Urinary bladder (tissue), 4 donors: ENCODE results near the gene TTC39A. TPM values are rescaled to one million over a fixed set of nuclear protein-coding genes. Genes with fewer than 3 reads are reported as not detected.

Experiments used
- DNase-seq: peaks from one replicate; pipeline ENCODE4 v3.0.0-alpha.2; 2015; ENCODE audit errors: extremely low spot score
- H3K27ac ChIP-seq: one replicate; pipeline ENCODE4 v1.5.1; 2013; ENCODE audit warnings: low read depth, mild to moderate bottlenecking, moderate library complexity
- H3K36me3 ChIP-seq: one replicate; pipeline ENCODE4 v1.6.1; 2013; ENCODE audit warnings: mild to moderate bottlenecking, moderate library complexity; ENCODE audit not compliant: insufficient read depth
- H3K4me1 ChIP-seq: one replicate; pipeline ENCODE4 v1.6.1; 2013; ENCODE audit warnings: mild to moderate bottlenecking, moderate library complexity; ENCODE audit not compliant: insufficient read depth
- H3K4me3 ChIP-seq: one replicate; pipeline ENCODE4 v1.5.1; 2013; ENCODE audit warnings: low read depth, low read length
- WGBS: extraction: QIAGEN DNeasy Blood & Tissue Kit; methylation state at CpG from one replicate; pipeline ENCODE4 v1.1.7; 2013; 5-methylcytosine and 5-hydroxymethylcytosine counted together
- polyA plus RNA-seq: library from polyadenylated mRNA; stranded (reverse); fragments of 200-250 nt; gene quantifications from one replicate; pipeline ENCODE4 v1.2.3, GENCODE V29; 2013
- total RNA-seq: library from RNA; depleted of rRNA; stranded (reverse); fragments of >200 nt; gene quantifications from one replicate; pipeline ENCODE4 v1.2.3, GENCODE V29; 2014
- donor health status: healthy with polysubstance abuse.
- donor health status: healthy.

The TTC39A gene
- total and polyA plus RNA-seq, 2 donors, result 2.5 to 4.1 TPM

- H3K27ac ChIP-seq, result no peak overlapping the region
- 61% methylated on average over 7 of the region's 7 CpGs for WGBS
These were observed 16.0 kb upstream of the TTC39A start for GRCh38 chr1:51346086-51346942.

GRCh38 chr1:51345300-51345687, 14.9 kb upstream of the TTC39A start:
- whole genome bisulfite sequencing, result 53% methylated on average over 15 of the region's 15 CpGs
- H3K4me1 ChIP-seq, result no peaks in the 10 kb centered on the region
- no peak overlapping the region for H3K4me3 ChIP-seq
- no peak for DNase-seq
- H3K27ac ChIP-seq, result no peak overlapping the region
- H3K36me3 ChIP-seq, result no peaks in the 10 kb centered on the region

More at GRCh38 chr1:51346086-51346942, 16.0 kb upstream of the TTC39A start:
- Histone ChIP-seq H3K4me1 (no peaks in the 10 kb centered on the region), H3K36me3 (no peaks in the 10 kb centered on the region), H3K4me3 (no peak overlapping the region)
- DNase-seq, result no peak

- WGBS, result 4% methylated on average over 60 of the region's 60 CpGs
These were observed 14.4 kb upstream of the TTC39A start for GRCh38 chr1:51344602-51345299.

GRCh38 chr1:51344276-51344601, 13.9 kb upstream of the TTC39A start:
- DNase-seq, result no peak
- H3K4me1 ChIP-seq, result no peaks in the 10 kb centered on the region
- no peak overlapping the region for H3K4me3 ChIP-seq
- H3K36me3 ChIP-seq, result no peaks in the 10 kb centered on the region
- no peak overlapping the region for H3K27ac ChIP-seq
- 69% methylated on average over 7 of the region's 7 CpGs for WGBS

More at GRCh38 chr1:51344602-51345299, 14.4 kb upstream of the TTC39A start:
- Histone ChIP-seq H3K27ac (no peak overlapping the region), H3K4me1 (no peaks in the 10 kb centered on the region), H3K36me3 (no peaks in the 10 kb centered on the region), H3K4me3 (peak overlapping the region; percentile 17)
- DNase-seq, result no peak

GRCh38 chr1:51343624-51344023, 13.3 kb upstream of the TTC39A start:
- H3K4me1 ChIP-seq, result no peaks in the 10 kb centered on the region
- DNase-seq, result no peak
- H3K27ac ChIP-seq, result no peak overlapping the region
- no peaks in the 10 kb centered on the region for H3K36me3 ChIP-seq
- H3K4me3 ChIP-seq, result no peak overlapping the region
- WGBS, result 90% methylated on average over 3 of the region's 3 CpGs

GRCh38 chr1:51342591-51343206, 12.3 kb upstream of the TTC39A start:
- DNase-seq, result no peak
- Histone ChIP-seq H3K27ac (no peak overlapping the region), H3K4me3 (no peak overlapping the region), H3K4me1 (no peaks in the 10 kb centered on the region), H3K36me3 (no peaks in the 10 kb centered on the region)
- 93% methylated on average over 9 of the region's 9 CpGs for WGBS

GRCh38 chr1:51341876-51342496, 11.6 kb upstream of the TTC39A start:
- 90% methylated on average over 4 of the region's 4 CpGs for WGBS
- Histone ChIP-seq H3K4me1 (no peaks in the 10 kb centered on the region), H3K27ac (no peak overlapping the region), H3K4me3 (no peak overlapping the region), H3K36me3 (no peaks in the 10 kb centered on the region)
- DNase-seq, result no peak

- 92% methylated on average over 6 of the region's 6 CpGs for WGBS
- Histone ChIP-seq H3K4me1 (no peaks in the 10 kb centered on the region), H3K27ac (no peak overlapping the region), H3K4me3 (no peak overlapping the region), H3K36me3 (no peaks in the 10 kb centered on the region)
- no peak for DNase-seq
These were observed 10.0 kb upstream of the TTC39A start for GRCh38 chr1:51340380-51340779.

GRCh38 chr1:51336711-51337110, 6.3 kb upstream of the TTC39A start:
- no peaks in the 10 kb centered on the region for H3K4me1 ChIP-seq
- 87% methylated on average over 4 of the region's 4 CpGs for WGBS
- no peak overlapping the region for H3K27ac ChIP-seq
- H3K4me3 ChIP-seq, result no peak overlapping the region
- H3K36me3 ChIP-seq, result no peaks in the 10 kb centered on the region
- no peak for DNase-seq

GRCh38 chr1:51336004-51336403, 5.6 kb upstream of the TTC39A start:
- DNase-seq, result no peak
- H3K27ac ChIP-seq, result no peak overlapping the region

GRCh38 chr1:51331206-51332100, 1.1 kb upstream of the TTC39A start:
- Histone ChIP-seq H3K27ac (no peak overlapping the region), H3K4me3 (no peak overlapping the region), H3K4me1 (no peaks in the 10 kb centered on the region), H3K36me3 (no peaks in the 10 kb centered on the region)
- no peak for DNase-seq
- WGBS, result 44% methylated on average over 7 of the region's 7 CpGs

More at GRCh38 chr1:51336004-51336403, 5.6 kb upstream of the TTC39A start:
- Histone ChIP-seq H3K4me3 (no peak overlapping the region), H3K36me3 (no peaks in the 10 kb centered on the region), H3K4me1 (no peaks in the 10 kb centered on the region)
- 88% methylated on average over 3 of the region's 3 CpGs for WGBS

- peak overlapping the region; percentile 50 for H3K4me3 ChIP-seq
- H3K36me3 ChIP-seq, result no peaks in the 10 kb centered on the region
- H3K4me1 ChIP-seq, result no peaks in the 10 kb centered on the region
- WGBS, result 39% methylated on average over 26 of the region's 26 CpGs
- H3K27ac ChIP-seq, result no peak overlapping the region
- DNase-seq, result no peak
These were observed 678 bp downstream of the TTC39A start for GRCh38 chr1:51329443-51330325.
